ENCODE results near the gene IRS2. TPM values are rescaled to one million over a fixed set of nuclear protein-coding genes. Genes with fewer than 3 reads are reported as not detected.
A peak's percentile ranks its signal among the peaks of the same experiment; 100 is the strongest.

The IRS2 gene
- total and polyA plus RNA-seq, 3 donors from 2014 or later, result 6.9 to 33.4 (median 23.9) TPM

DNA sequence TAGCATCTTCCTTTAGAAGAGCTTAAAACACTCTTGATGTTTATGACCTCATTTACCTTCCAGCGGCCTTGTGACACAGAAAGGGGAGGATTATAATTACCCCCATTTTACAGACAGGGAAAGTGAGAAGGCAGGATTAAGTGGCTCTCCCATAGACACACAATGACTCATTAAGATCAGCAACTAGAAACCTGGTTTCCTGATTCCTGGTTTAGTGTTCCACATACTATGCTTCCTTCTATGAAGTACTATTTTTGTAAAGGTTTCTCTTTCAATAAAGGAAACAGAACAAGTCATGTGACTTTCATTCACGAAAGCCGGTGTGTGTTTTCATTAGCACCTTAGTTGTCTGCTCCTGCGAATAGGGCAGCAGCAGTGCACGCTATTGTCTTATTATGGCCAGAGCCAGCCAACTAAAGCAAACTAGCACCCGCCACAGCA lies 8.3 kb downstream of the IRS2 start:
- H3K4me1 ChIP-seq, result peaks cover 40% of the 10 kb centered on the region

GRCh38 chr13:109776575-109776974 lies 9.8 kb downstream of the IRS2 start:
- no peaks in the 10 kb centered on the region for H3K9me3 ChIP-seq

More for the DNA sequence above, 8.3 kb downstream of the IRS2 start:
- intact Hi-C loops (cut with DNase I; ENCODE audit: low total_unique reads), result no loop called here
- no peak for DNase-seq
- Histone ChIP-seq H3K9me3 (no peaks in the 10 kb centered on the region), H3K36me3 (ENCODE audit: low read depth, missing control alignments) (no peaks in the 10 kb centered on the region), H3K4me3 (no peak overlapping the region), H3K27me3 (no peaks in the 10 kb centered on the region), H3K27ac (peak overlapping the region; percentile 19 to 28)
- TF ChIP-seq, protein P1, sequence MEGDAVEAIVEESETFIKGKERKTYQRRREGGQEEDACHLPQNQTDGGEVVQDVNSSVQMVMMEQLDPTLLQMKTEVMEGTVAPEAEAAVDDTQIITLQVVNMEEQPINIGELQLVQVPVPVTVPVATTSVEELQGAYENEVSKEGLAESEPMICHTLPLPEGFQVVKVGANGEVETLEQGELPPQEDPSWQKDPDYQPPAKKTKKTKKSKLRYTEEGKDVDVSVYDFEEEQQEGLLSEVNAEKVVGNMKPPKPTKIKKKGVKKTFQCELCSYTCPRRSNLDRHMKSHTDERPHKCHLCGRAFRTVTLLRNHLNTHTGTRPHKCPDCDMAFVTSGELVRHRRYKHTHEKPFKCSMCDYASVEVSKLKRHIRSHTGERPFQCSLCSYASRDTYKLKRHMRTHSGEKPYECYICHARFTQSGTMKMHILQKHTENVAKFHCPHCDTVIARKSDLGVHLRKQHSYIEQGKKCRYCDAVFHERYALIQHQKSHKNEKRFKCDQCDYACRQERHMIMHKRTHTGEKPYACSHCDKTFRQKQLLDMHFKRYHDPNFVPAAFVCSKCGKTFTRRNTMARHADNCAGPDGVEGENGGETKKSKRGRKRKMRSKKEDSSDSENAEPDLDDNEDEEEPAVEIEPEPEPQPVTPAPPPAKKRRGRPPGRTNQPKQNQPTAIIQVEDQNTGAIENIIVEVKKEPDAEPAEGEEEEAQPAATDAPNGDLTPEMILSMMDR (IDR thresholded peaks at IDR 0.05), result no peak
- no peak for TF ChIP-seq POLR2A (IDR thresholded peaks at IDR 0.05)
- 56 to 60% methylated on average over 5 to 6 of the region's 6 CpGs for WGBS, 2 donors

GRCh38 chr13:109773786-109774185 lies 12.6 kb downstream of the IRS2 start:
- Histone ChIP-seq H3K4me1 (peaks cover 19% of the 10 kb centered on the region), H3K27ac (no peak overlapping the region), H3K36me3 (ENCODE audit: low read depth, missing control alignments) (no peaks in the 10 kb centered on the region), H3K9me3 (no peaks in the 10 kb centered on the region), H3K27me3 (no peaks in the 10 kb centered on the region), H3K4me3 (no peak overlapping the region)
- TF ChIP-seq POLR2A (IDR thresholded peaks at IDR 0.05), result no peak
- TF ChIP-seq, protein P1 (IDR thresholded peaks at IDR 0.05), result no peak
- DNase-seq, result no peak
- 53 to 72% methylated on average over 4 of the region's 4 CpGs for WGBS, 2 donors
- intact Hi-C loops (cut with DNase I; ENCODE audit: low total_unique reads), result no loop called here

More at GRCh38 chr13:109776575-109776974, 9.8 kb downstream of the IRS2 start:
- intact Hi-C loops (cut with DNase I; ENCODE audit: low total_unique reads), result no loop called here
- H3K27ac ChIP-seq, result no peak overlapping the region
- no peak overlapping the region for H3K4me3 ChIP-seq
- H3K4me1 ChIP-seq, result peaks cover 33% of the 10 kb centered on the region
- TF ChIP-seq, protein P1 (IDR thresholded peaks at IDR 0.05), result no peak
- no peak for TF ChIP-seq POLR2A (IDR thresholded peaks at IDR 0.05)
- no peaks in the 10 kb centered on the region for H3K27me3 ChIP-seq
- no peak for DNase-seq
- H3K36me3 ChIP-seq (ENCODE audit: low read depth, missing control alignments), result no peaks in the 10 kb centered on the region

GRCh38 chr13:109773276-109773675 lies 13.1 kb downstream of the IRS2 start:
- Histone ChIP-seq H3K27ac (peak overlapping the region in 1 of 2 donors; percentile 8), H3K4me3 (no peak overlapping the region), H3K36me3 (ENCODE audit: low read depth, missing control alignments) (no peaks in the 10 kb centered on the region), H3K27me3 (no peaks in the 10 kb centered on the region), H3K4me1 (peaks cover 17% of the 10 kb centered on the region), H3K9me3 (no peaks in the 10 kb centered on the region)
- DNase-seq, result peak; percentile 75
- 56 to 67% methylated on average over 6 of the region's 6 CpGs for whole genome bisulfite sequencing, 2 donors
- TF ChIP-seq, protein P1 (IDR thresholded peaks at IDR 0.05), result no peak
- TF ChIP-seq POLR2A (IDR thresholded peaks at IDR 0.05), result no peak
- intact Hi-C loops (cut with DNase I; ENCODE audit: low total_unique reads), result no loop called here

GRCh38 chr13:109771926-109772325 lies 14.5 kb downstream of the IRS2 start:
- Histone ChIP-seq H3K36me3 (ENCODE audit: low read depth, missing control alignments) (no peaks in the 10 kb centered on the region), H3K4me1 (peaks cover 8% of the 10 kb centered on the region), H3K27ac (no peak overlapping the region), H3K4me3 (no peak overlapping the region), H3K9me3 (no peaks in the 10 kb centered on the region), H3K27me3 (no peaks in the 10 kb centered on the region)
- 58 to 69% methylated on average over 15 of the region's 15 CpGs for WGBS, 2 donors
- TF ChIP-seq, protein P1 (IDR thresholded peaks at IDR 0.05), result no peak
- TF ChIP-seq POLR2A (IDR thresholded peaks at IDR 0.05), result no peak
- intact Hi-C loops (cut with DNase I; ENCODE audit: low total_unique reads), result no loop called here
- DNase-seq, result no peak

All from testis (tissue), 3 donors.